Measurements from ENCODE around the gene LSM3.

DNA sequence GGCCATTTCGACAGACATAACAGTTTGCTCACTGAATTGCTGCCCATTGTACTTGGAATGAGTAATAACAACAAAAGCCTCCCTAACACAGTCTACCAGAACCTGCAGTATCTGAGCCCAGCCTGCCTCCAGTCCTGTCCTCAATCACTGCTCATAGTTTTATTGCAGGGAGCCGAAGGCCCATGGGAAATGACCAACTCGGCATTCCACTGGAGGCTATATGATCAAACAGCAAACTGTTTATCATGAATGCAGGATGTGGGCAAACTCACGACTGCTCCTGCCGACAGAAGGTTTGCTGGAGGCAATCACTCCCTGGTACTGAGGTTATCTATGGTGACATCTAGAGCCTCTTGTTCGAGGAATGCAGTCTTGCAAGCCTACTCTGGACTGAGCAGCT lies 46.3 kb downstream of the LSM3 start:
- TF ChIP-seq, protein P1, sequence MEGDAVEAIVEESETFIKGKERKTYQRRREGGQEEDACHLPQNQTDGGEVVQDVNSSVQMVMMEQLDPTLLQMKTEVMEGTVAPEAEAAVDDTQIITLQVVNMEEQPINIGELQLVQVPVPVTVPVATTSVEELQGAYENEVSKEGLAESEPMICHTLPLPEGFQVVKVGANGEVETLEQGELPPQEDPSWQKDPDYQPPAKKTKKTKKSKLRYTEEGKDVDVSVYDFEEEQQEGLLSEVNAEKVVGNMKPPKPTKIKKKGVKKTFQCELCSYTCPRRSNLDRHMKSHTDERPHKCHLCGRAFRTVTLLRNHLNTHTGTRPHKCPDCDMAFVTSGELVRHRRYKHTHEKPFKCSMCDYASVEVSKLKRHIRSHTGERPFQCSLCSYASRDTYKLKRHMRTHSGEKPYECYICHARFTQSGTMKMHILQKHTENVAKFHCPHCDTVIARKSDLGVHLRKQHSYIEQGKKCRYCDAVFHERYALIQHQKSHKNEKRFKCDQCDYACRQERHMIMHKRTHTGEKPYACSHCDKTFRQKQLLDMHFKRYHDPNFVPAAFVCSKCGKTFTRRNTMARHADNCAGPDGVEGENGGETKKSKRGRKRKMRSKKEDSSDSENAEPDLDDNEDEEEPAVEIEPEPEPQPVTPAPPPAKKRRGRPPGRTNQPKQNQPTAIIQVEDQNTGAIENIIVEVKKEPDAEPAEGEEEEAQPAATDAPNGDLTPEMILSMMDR (IDR thresholded peaks at IDR 0.05; ENCODE audit: insufficient read depth, low read length), result no peak
- no peak for TF ChIP-seq SPI1 (IDR thresholded peaks at IDR 0.05; ENCODE audit: borderline replicate concordance, low read depth)
- TF ChIP-seq, protein P2, sequence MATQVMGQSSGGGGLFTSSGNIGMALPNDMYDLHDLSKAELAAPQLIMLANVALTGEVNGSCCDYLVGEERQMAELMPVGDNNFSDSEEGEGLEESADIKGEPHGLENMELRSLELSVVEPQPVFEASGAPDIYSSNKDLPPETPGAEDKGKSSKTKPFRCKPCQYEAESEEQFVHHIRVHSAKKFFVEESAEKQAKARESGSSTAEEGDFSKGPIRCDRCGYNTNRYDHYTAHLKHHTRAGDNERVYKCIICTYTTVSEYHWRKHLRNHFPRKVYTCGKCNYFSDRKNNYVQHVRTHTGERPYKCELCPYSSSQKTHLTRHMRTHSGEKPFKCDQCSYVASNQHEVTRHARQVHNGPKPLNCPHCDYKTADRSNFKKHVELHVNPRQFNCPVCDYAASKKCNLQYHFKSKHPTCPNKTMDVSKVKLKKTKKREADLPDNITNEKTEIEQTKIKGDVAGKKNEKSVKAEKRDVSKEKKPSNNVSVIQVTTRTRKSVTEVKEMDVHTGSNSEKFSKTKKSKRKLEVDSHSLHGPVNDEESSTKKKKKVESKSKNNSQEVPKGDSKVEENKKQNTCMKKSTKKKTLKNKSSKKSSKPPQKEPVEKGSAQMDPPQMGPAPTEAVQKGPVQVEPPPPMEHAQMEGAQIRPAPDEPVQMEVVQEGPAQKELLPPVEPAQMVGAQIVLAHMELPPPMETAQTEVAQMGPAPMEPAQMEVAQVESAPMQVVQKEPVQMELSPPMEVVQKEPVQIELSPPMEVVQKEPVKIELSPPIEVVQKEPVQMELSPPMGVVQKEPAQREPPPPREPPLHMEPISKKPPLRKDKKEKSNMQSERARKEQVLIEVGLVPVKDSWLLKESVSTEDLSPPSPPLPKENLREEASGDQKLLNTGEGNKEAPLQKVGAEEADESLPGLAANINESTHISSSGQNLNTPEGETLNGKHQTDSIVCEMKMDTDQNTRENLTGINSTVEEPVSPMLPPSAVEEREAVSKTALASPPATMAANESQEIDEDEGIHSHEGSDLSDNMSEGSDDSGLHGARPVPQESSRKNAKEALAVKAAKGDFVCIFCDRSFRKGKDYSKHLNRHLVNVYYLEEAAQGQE (IDR thresholded peaks at IDR 0.05; ENCODE audit: insufficient replicate concordance, low read depth), result no peak
- TF ChIP-seq POLR2AphosphoS5 (IDR thresholded peaks at IDR 0.05; ENCODE audit: low read depth), result no peak
